Measurements from ENCODE around the gene SHMT1.
"Not testable (repeated sequence)": the region's sequence is repeated elsewhere in the genome, so short reads cannot be mapped to it uniquely, and the experiment has no call there.

SHMT1 gene

DNA sequence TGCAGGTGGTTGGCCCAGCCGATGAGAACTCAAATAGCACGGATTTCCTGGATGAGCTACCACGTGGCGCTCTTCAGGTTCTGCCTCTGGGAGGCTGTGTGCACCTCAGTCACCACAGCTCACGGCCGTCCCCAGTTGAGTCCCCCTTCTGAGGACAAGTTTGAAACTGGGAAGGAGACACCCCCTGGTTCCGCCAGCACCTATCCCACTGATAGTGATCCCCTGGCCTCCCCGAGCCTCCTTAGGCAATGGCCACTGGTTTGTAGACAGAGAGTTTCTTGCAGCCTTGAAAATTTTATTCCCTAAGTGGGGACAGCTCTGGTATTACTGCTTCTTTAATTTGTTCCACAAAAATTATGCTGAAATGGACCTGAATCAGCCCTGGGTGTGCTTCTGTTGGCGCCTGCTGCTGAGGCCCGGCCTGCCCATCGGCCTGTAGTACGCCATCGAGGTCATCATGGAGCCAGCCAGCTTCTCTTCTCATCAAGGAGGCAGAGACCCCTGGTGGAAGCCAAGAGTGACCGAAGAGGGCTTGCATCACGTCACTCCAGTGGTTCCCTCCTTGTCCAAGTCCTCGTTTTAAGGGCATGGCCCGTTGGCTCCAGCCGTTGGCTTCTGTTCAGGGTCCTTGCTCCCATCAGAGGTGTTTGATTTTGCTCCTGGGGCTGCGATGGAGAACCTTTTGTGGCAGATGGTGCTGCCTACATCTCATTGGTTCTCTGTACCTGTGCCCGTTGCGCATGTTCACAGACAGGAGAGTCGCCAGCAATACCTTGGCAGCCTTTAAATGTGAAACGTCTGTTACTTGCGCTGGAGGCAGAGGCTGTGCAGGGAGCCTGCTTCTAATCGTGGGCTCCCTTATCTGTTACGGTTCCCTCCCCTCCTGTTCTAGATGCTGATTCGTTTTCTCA lies 39.0 kb downstream of the SHMT1 start:
- DNase-seq (ENCODE audit: low read depth), result no peak

- DNase-seq (ENCODE audit: low read depth), result no peak
Observed at GRCh38 chr17:18323507-18324139, 39.7 kb downstream of the SHMT1 start.

DNA sequence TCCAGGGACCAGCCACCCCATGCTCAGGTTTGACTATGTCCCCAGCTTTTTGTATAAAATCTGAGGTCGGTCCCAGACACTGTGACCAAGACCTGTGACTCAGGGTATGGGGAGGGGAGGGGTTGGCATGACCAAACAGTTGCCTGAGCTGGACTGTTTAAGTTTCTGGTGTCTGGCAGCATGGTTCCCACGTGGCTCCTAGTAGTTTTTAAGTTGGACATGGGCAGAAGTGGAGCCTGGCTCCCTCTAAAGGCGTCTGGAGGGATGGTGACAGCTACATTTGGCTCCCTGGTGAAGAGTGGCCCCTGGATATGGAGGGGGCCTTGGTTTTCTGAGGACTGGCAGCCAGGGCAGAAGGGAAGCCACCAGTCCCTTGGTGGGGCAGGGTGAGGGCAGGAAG lies 40.3 kb downstream of the SHMT1 start:
- DNase-seq (ENCODE audit: low read depth), result no peak

- no peak for DNase-seq (ENCODE audit: low read depth)
Observed at GRCh38 chr17:18322522-18322921, 40.8 kb downstream of the SHMT1 start.

GRCh38 chr17:18321309-18321708 lies 42.0 kb downstream of the SHMT1 start:
- DNase-seq (ENCODE audit: low read depth), result no peak

DNA sequence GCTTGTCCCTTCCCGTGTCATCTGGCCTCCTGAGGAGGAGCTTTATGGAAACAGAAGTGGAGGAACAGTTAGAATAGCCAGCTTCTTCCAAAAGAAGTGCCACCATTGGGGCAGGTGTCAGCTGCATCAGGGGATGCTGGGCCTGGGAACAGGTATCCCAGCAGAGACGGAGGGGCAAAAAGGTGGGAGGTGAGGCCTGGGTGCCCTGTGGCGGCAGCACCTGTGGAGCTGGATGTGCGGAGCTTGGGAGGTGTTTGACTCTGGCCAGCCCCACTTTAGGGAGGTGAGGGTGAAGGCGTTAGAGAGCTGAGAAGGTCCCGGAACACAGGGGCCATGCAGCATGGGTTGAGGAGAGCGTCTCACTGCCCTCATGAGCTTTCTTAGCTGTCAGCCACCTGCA lies 43.0 kb downstream of the SHMT1 start:
- DNase-seq (ENCODE audit: low read depth), result no peak

- DNase-seq (ENCODE audit: low read depth), result peak; percentile 71
Observed at GRCh38 chr17:18319604-18320256, 43.6 kb downstream of the SHMT1 start.

DNA sequence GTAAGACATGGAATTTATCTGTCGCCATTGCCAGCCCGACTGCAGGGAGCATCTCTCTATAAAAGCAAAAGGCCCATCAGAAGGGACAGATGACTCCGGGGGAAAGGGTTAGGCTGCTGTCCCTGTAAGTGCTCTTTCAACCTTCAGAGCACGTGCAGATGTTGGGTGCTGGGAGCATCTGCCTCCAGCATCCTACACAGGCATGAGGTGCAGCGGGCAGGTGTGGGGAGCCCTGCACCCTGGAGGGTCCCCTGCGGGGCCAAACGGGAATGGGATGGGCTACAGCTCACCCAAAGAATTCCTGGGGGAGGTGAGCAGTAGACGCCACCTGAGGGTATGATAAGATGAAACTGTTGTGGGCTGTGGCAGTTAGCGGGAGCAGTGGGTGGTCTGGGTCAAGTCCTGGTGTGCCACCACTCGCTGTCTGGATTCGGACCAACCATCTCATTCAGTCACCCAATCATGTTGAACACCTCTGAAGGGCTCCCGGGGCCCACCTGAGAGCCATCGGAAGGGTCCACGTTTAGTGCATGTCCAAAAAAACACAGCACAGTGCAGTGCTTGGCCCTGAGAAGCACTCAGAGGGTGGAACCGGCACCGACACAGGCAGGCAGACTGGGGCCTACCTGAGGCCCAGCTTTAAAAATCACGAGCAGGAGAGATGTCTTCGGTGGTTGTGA lies 44.4 kb downstream of the SHMT1 start:
- no peak for DNase-seq (ENCODE audit: low read depth)

DNA sequence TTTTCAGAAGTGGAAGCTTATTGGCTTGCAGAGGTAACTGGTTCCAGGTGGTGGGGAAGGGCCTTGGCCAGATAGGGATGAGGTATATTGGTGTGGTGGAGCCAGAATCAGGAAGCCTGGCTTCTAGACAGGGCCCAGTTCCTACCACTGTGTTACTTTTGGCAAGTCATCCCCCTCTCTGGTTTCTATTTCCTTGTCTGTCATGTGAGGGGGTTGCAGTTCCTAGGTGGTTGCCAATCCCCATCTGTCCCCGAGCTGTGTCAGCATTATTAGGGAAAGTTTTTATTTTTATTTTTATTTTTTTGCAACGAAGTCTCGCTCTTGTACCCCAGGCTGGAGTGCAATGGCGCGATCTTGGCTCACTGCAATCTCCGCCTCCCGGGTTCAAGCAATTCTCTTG lies 45.2 kb downstream of the SHMT1 start:
- no peak for DNase-seq (ENCODE audit: low read depth)

- DNase-seq (ENCODE audit: low read depth), result no peak
Observed at GRCh38 chr17:18315961-18316360, 47.4 kb downstream of the SHMT1 start.

- no peak for DNase-seq (ENCODE audit: low read depth)
Observed at GRCh38 chr17:18315562-18315922, 47.8 kb downstream of the SHMT1 start.

- DNase-seq (ENCODE audit: low read depth), result peak; percentile 99
Observed at GRCh38 chr17:18314731-18315561, 48.4 kb downstream of the SHMT1 start, which contains the start of the genes SMCR8 and TOP3A. Gene SMCR8, plus strand, starts transcription at chr17:18315293. Its CDS starts 497 bp downstream, at chr17:18315790. Gene TOP3A, minus strand, starts transcription at chr17:18314994. Its CDS starts 216 bp downstream, at chr17:18314778.

DNA sequence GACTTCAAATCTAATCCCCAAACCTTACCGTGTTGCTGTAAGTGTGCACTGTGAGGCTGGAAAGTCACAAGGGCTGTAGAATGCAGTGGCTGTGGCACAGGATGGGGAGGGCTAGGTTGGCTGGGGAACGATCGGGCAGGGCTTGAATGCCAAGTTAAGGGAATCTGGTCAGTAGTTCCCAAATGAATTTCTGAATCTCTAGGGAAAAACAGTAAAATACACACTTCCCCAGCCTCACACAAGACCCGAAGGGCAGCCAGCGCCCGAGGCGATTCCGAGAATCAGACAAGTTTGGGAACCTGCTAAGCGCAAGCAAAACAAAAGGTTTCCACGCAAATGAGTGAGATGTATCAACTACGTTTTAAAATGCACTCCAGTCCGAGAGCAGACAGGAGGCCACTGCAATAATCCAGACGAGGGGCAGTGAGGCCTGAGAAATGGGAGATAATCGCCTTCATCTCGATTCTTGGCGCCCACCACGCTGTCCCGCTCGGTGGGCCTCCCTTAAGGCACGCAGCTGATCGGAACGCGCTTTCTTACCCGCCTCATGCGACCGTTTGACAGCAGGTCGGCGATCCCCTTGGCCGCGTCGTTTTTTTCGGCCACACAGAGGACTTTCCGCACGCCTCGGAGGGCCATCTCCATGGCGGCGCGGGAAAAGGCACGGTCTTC lies 49.2 kb downstream of the SHMT1 start:
- DNase-seq (ENCODE audit: low read depth), result no peak

DNA sequence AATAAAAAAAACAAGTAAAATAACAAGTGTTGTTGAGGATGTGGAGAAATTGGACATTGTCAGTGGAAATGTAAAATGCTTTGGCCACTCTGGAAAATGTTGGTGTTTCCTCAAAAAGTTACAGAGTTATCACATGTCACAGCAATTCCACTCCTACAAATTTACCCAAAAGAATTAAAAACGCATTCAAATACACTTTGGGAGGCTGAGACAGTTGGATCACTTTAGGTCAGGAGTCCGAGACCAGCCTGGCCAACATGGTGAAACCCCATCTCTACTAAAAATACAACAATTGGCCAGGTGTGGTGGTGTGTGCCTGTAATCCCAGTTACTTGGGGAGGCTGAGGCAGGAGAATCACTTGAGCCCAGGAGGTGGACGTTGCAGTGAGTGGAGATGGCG lies 54.1 kb downstream of the SHMT1 start:
- no peak for DNase-seq (ENCODE audit: low read depth)

DNA sequence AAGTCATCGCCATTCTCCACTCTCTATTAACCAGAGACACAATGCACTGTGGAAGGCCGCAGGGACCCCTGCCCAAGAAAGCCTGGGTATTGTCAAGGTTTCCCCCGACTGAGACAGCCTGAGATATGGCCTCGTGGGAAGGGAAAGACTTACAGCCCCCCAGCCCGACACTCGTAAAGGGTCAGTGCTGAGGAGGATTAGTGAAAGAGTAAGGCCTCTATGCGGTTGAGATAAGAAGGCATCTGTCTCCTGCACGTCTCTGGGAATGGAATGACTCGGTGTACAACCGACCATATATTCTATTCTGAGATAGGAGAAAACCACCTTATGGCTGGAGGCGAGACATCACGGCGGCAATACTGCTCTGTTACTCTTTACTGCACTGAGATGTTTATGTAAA lies 60.1 kb downstream of the SHMT1 start:
- peak; percentile 88 for DNase-seq (ENCODE audit: low read depth)

- DNase-seq (ENCODE audit: low read depth), result no peak
Observed at GRCh38 chr17:18300725-18301480, 62.4 kb downstream of the SHMT1 start.

GRCh38 chr17:18298061-18298460 lies 65.3 kb downstream of the SHMT1 start:
- not testable (repeated sequence) for DNase-seq (ENCODE audit: low read depth)

- DNase-seq (ENCODE audit: low read depth), result no peak
Observed at GRCh38 chr17:18291718-18292540, 71.4 kb downstream of the SHMT1 start.

DNA sequence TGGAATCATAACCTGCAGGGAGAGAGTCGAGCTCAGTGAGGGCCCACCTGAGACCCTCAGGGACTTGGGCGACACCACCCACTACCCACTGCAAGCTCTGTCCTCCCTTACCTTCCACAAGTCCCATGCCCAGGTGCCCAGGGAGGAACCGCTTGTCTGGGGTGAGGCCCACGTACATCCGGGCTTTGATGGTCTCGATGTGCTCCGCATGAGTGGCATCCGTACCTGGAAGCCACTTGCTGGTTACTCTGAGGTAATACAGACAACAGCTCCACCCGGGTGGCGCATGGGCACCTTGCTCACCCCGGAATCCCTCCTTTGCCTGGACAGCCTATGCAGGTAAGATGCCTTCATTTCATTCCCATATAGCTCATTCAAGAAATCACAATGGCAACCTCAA lies 78.1 kb downstream of the SHMT1 start:
- no peak for DNase-seq (ENCODE audit: low read depth)
